Uterus (tissue), 2 donors: Measurements from ENCODE around the gene SEPTIN11.

ENCODE experiments used
- POLR2A ChIP-seq, 2 donors: fragments of 450-650 bp; IDR thresholded peaks; one replicate each; pipeline ENCODE4 v1.6.1; 2016; ENCODE audit warnings: antibody characterized with exemption in 2 of 2, mild to moderate bottlenecking in 1 of 2, moderate library complexity in 1 of 2
- TF ChIP-seq, protein P1 (sequence below), 4 experiments: fragments of 200-600 bp in 2 of 4; fragments of 450-650 bp in 2 of 4; sonication (generic) in 2 of 4; IDR thresholded peaks; one replicate each; pipeline ENCODE4 v1.5.1; 2016 to 2019; ENCODE audit warnings: antibody characterized with exemption in 4 of 4, mild to moderate bottlenecking in 2 of 4, moderate library complexity in 1 of 4

DNA sequence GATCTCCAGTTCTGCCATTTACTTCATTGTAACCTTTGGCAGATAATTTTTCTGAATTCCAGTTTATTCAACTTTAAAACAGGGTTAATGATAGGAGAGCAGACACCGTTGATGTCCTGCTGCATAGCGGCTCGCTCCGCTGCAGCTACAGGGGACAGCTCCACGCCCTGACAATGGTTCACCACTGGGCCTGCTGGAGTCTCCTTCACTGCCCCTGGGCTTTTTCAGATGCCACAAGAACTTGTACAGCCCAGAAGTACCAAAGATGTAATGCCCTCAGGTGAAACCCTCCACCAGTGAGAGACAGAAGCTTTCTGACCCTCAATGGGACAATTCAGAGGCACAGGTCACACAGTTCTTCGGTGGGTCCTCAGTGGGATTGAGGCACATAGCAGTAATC is 22.7 kb upstream of the SEPTIN11 start:
- TF ChIP-seq, protein P1, sequence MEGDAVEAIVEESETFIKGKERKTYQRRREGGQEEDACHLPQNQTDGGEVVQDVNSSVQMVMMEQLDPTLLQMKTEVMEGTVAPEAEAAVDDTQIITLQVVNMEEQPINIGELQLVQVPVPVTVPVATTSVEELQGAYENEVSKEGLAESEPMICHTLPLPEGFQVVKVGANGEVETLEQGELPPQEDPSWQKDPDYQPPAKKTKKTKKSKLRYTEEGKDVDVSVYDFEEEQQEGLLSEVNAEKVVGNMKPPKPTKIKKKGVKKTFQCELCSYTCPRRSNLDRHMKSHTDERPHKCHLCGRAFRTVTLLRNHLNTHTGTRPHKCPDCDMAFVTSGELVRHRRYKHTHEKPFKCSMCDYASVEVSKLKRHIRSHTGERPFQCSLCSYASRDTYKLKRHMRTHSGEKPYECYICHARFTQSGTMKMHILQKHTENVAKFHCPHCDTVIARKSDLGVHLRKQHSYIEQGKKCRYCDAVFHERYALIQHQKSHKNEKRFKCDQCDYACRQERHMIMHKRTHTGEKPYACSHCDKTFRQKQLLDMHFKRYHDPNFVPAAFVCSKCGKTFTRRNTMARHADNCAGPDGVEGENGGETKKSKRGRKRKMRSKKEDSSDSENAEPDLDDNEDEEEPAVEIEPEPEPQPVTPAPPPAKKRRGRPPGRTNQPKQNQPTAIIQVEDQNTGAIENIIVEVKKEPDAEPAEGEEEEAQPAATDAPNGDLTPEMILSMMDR (IDR thresholded peaks at IDR 0.05): no peak
- no peak for TF ChIP-seq POLR2A (IDR thresholded peaks at IDR 0.05)
